Measurements from ENCODE around the gene ARPC1B. TPM values are rescaled to one million over a fixed set of nuclear protein-coding genes. Genes with fewer than 3 reads are reported as not detected.

The ARPC1B gene
- total RNA-seq, 2 donors from 2014 or later = 85.4 to 86.5 TPM

DNA sequence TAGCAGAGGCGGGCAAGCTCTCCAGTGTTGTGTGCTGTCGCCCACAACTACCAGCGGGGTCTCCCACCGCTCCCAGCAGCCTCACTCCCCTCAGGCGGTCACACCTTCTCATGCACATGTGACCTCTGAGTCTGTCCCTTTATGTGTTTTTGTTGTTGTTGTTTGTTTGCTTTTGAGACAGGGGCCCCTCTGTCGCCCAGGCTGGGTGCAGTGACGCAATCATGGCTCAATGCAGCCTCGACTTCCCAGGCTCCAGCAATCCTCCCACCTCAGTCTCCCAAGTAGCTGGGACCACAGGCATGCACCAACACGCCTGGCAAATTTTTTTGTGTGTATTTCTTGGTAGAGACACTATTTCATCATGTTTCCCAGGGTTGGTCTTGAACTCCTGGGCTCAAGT, 65.7 kb downstream of the ARPC1B start:
- Histone ChIP-seq H3K27ac (no peak overlapping the region), H3K27me3 (replicated peaks; ENCODE audit: insufficient read depth) (no peaks in the 10 kb centered on the region), H3K9me3 (no peaks in the 10 kb centered on the region), H3K4me3 (peak overlapping the region in 1 of 2 donors; percentile 92), H3K4me1 (replicated peaks) (peaks cover 3% of the 10 kb centered on the region), H3K36me3 (no peaks in the 10 kb centered on the region)
- DNase-seq (ENCODE audit: low spot score) = no peak
- TF ChIP-seq, protein P1, sequence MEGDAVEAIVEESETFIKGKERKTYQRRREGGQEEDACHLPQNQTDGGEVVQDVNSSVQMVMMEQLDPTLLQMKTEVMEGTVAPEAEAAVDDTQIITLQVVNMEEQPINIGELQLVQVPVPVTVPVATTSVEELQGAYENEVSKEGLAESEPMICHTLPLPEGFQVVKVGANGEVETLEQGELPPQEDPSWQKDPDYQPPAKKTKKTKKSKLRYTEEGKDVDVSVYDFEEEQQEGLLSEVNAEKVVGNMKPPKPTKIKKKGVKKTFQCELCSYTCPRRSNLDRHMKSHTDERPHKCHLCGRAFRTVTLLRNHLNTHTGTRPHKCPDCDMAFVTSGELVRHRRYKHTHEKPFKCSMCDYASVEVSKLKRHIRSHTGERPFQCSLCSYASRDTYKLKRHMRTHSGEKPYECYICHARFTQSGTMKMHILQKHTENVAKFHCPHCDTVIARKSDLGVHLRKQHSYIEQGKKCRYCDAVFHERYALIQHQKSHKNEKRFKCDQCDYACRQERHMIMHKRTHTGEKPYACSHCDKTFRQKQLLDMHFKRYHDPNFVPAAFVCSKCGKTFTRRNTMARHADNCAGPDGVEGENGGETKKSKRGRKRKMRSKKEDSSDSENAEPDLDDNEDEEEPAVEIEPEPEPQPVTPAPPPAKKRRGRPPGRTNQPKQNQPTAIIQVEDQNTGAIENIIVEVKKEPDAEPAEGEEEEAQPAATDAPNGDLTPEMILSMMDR (IDR thresholded peaks at IDR 0.05) = no peak
- TF ChIP-seq POLR2A (IDR thresholded peaks at IDR 0.05) = no peak
- intact Hi-C loops (cut with DNase I) = no loop called here
- 66% methylated on average over 9 of the region's 9 CpGs for WGBS

Other genes starting within 250 kb of the ARPC1B start
- gene SMURF1, start 230.6 kb upstream of the ARPC1B start, total RNA-seq = 10 to 100 TPM; 15.4 to 25.1 TPM
- gene KPNA7, start 166.6 kb upstream of the ARPC1B start, total RNA-seq = under 1 TPM in 1 of 2 donors, not detected in 1; 0.91 TPM
- under 1 TPM in 1 of 2 donors, not detected in 1; 0.97 TPM for gene MYH16, start 101.9 kb upstream of the ARPC1B start, total RNA-seq
- 100 to 1,000 TPM; 119 to 136 TPM for gene ARPC1A, start 48.8 kb upstream of the ARPC1B start, total RNA-seq
- gene PDAP1, start 33.9 kb downstream of the ARPC1B start, total RNA-seq = 100 to 1,000 TPM in 1 of 2 donors, 10 to 100 TPM in 1; 98.6 to 103 TPM
- 10 to 100 TPM; 73.8 to 78.3 TPM for gene BUD31, start 34.2 kb downstream of the ARPC1B start, total RNA-seq
- gene PTCD1, start 64.1 kb downstream of the ARPC1B start, total RNA-seq = 10 to 100 TPM in 1 of 2 donors, 1 to 10 TPM in 1; 9.1 to 11.8 TPM
- 10 to 100 TPM; 40.4 to 97.4 TPM for gene CPSF4, start 64.2 kb downstream of the ARPC1B start, total RNA-seq
- gene ATP5MF, start 91.4 kb downstream of the ARPC1B start, total RNA-seq = 100 to 1,000 TPM; 797 to 850 TPM
- 10 to 100 TPM; 20.6 to 25.2 TPM for gene ZNF789, start 98.2 kb downstream of the ARPC1B start, total RNA-seq
- 10 to 100 TPM; 37.4 to 37.8 TPM for gene ZNF394, start 125.6 kb downstream of the ARPC1B start, total RNA-seq
- gene ZKSCAN5, start 129.9 kb downstream of the ARPC1B start, total RNA-seq = 10 to 100 TPM in 1 of 2 donors, 1 to 10 TPM in 1; 7.8 to 13.2 TPM
- 10 to 100 TPM in 1 of 2 donors, 1 to 10 TPM in 1; 5.5 to 11.2 TPM for gene FAM200A, start 177.4 kb downstream of the ARPC1B start, total RNA-seq
- gene ZNF655, start 183.9 kb downstream of the ARPC1B start, total RNA-seq = 100 to 1,000 TPM in 1 of 2 donors, 10 to 100 TPM in 1; 79.7 to 112 TPM
- 10 to 100 TPM in 1 of 2 donors, not detected in 1; 23.5 TPM for gene TMEM225B, start 223.5 kb downstream of the ARPC1B start, total RNA-seq
- gene ZSCAN25, start 242.2 kb downstream of the ARPC1B start, total RNA-seq = 10 to 100 TPM; 20.1 to 28.0 TPM

All from prostate gland (tissue), 2 donors.